Caco-2 (cell line): ENCODE measurements around the gene ZMYND15. TPM values are rescaled to one million over a fixed set of nuclear protein-coding genes. Genes with fewer than 3 reads are reported as not detected.

Experiments used
- BruUV-seq: library from RNA; stranded (reverse); fragments of 400-500 nt; replicated peaks from 2 replicates; lab custom pipeline; 2021; lab: Mats Ljungman, UMichigan
- CTCF ChIA-PET: fragments of 300-600 bp; sonication (Branson Sonifier 250); formaldehyde crosslinking; loops from one replicate; lab custom pipeline; 2022; ENCODE audit warnings: antibody characterized with exemption; lab: Charles Lee
- POLR2A ChIA-PET: fragments of 300-600 bp; sonication (Branson Sonifier 250); formaldehyde crosslinking; loops from one replicate; lab custom pipeline; 2022; ENCODE audit warnings: antibody characterized with exemption; lab: Charles Lee
- DNase-seq, 2 experiments: peaks; one replicate each; pipeline versions ENCODE4 v3.0.0 to v3.0.0-alpha.2; 2020 to 2022
- H3K27me3 ChIP-seq: replicated peaks from 2 replicates; pipeline ENCODE4 v1.6.0; 2011; ENCODE audit warnings: low read length; ENCODE audit not compliant: control insufficient read depth, insufficient read depth
- H3K36me3 ChIP-seq: 2 replicates; pipeline ENCODE4 v1.5.1; 2011; ENCODE audit warnings: low read length; ENCODE audit not compliant: control insufficient read depth, insufficient read depth
- H3K4me1 ChIP-seq: fragments of 250-450 bp; sonication (Bioruptor Pico); 2 replicates; pipeline ENCODE4 v1.5.1; 2020; ENCODE audit warnings: mild to moderate bottlenecking
- H3K4me3 ChIP-seq: 2 replicates; pipeline ENCODE4 v1.5.1; 2011; ENCODE audit warnings: low read depth, mild to moderate bottlenecking, control low read depth, low read length
- H3K9me3 ChIP-seq: fragments of 250-450 bp; sonication (Bioruptor Pico); 2 replicates; pipeline ENCODE4 v1.5.1; 2020; ENCODE audit warnings: mild to moderate bottlenecking, moderate library complexity
- H3K27ac Mint-ChIP-seq: one replicate; pipeline ENCODE4 v1.8.0; 2022; ENCODE audit warnings: mixed read lengths; ENCODE audit not compliant: unreplicated experiment
- H3K27me3 Mint-ChIP-seq: one replicate; pipeline ENCODE4 v1.8.0; 2022; ENCODE audit warnings: mixed read lengths; ENCODE audit not compliant: insufficient read depth, unreplicated experiment
- H3K36me3 Mint-ChIP-seq: one replicate; pipeline ENCODE4 v1.8.0; 2022; ENCODE audit warnings: mild to moderate bottlenecking, mixed read lengths; ENCODE audit not compliant: insufficient read depth, unreplicated experiment
- H3K4me1 Mint-ChIP-seq: one replicate; pipeline ENCODE4 v1.8.0; 2022; ENCODE audit warnings: low read depth, mixed read lengths; ENCODE audit not compliant: unreplicated experiment
- H3K4me3 Mint-ChIP-seq: one replicate; pipeline ENCODE4 v1.8.0; 2022; ENCODE audit warnings: mild to moderate bottlenecking, moderate library complexity, mixed read lengths; ENCODE audit not compliant: unreplicated experiment
- H3K9me3 Mint-ChIP-seq: one replicate; pipeline ENCODE4 v1.8.0; 2022; ENCODE audit warnings: mixed read lengths; ENCODE audit not compliant: unreplicated experiment
- intact Hi-C: fragments of 100-400 bp; cut with micrococcal nuclease; formaldehyde crosslinking; loops from one replicate; pipeline ENCODE4 v1.10.0; 2022; ENCODE audit not compliant: unreplicated experiment
- total RNA-seq: library from RNA; stranded (reverse); gene quantifications from 2 replicates; pipeline ENCODE4 v1.2.3, GENCODE V29; 2022
- TF ChIP-seq, protein P1 (sequence below), 2 experiments: fragments of 200-600 bp in 1 of 2; IDR thresholded peaks; 1 replicate in 1 of 2; 2 replicates in 1 of 2; pipeline versions ENCODE4 v1.5.1 to v1.8.0; 2011 to 2022; ENCODE audit warnings: antibody characterized with exemption in 1 of 2, control low read depth in 1 of 2, inconsistent platforms in 1 of 2, low read depth in 1 of 2, low read length in 1 of 2, mild to moderate bottlenecking in 1 of 2, moderate library complexity in 1 of 2; ENCODE audit not compliant: insufficient read depth in 1 of 2, severe bottlenecking in 1 of 2, unreplicated experiment in 1 of 2

The ZMYND15 gene
- total RNA-seq, 1 experiment from 2014 or later = 3.5 TPM

DNA sequence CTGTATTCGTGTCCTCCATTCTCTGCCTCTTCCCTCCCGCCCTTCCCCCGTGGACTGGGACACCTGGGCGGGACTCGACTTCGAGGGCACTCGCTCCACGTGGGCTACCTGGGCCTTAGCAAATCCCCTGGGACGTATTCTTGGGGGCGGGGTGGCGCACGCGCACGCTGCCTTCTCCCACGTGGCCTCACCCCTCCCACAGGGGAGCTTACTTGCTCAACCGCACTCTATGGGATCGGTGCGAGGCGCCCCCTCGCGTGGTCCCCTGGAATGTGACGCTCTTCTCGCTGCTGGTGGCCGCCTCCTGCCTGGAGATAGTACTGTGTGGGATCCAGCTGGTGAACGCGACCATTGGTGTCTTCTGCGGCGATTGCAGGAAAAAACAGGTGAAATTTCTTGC, 43.0 kb downstream of the ZMYND15 start:
- Histone ChIP-seq H3K36me3 (no peaks in the 10 kb centered on the region), H3K27me3 (no peaks in the 10 kb centered on the region), H3K4me1 (peaks cover 31% of the 10 kb centered on the region), H3K9me3 (no peaks in the 10 kb centered on the region), H3K4me3 (no peak overlapping the region)
- TF ChIP-seq, protein P1, sequence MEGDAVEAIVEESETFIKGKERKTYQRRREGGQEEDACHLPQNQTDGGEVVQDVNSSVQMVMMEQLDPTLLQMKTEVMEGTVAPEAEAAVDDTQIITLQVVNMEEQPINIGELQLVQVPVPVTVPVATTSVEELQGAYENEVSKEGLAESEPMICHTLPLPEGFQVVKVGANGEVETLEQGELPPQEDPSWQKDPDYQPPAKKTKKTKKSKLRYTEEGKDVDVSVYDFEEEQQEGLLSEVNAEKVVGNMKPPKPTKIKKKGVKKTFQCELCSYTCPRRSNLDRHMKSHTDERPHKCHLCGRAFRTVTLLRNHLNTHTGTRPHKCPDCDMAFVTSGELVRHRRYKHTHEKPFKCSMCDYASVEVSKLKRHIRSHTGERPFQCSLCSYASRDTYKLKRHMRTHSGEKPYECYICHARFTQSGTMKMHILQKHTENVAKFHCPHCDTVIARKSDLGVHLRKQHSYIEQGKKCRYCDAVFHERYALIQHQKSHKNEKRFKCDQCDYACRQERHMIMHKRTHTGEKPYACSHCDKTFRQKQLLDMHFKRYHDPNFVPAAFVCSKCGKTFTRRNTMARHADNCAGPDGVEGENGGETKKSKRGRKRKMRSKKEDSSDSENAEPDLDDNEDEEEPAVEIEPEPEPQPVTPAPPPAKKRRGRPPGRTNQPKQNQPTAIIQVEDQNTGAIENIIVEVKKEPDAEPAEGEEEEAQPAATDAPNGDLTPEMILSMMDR (IDR thresholded peaks at IDR 0.05; ENCODE audit: insufficient read depth in 1 of 2, low read depth in 1 of 2, low read length in 1 of 2, severe bottlenecking in 1 of 2, unreplicated experiment in 1 of 2) = no peak
- H3K36me3 Mint-ChIP-seq = peaks cover 5% of the 10 kb centered on the region
- intact Hi-C loops = no loop called here
- H3K4me3 Mint-ChIP-seq = no peak overlapping the region
- H3K27me3 Mint-ChIP-seq = no peaks in the 10 kb centered on the region
- H3K4me1 Mint-ChIP-seq = peaks cover 6% of the 10 kb centered on the region
- ChIA-PET POLR2A (no interaction called here), CTCF (interaction anchor here (0.9 kb wide), 1 partner anchor 73 kb away, joined by 3 read pairs; the partner anchor contains the start of gene ARRB2)
- no peaks in the 10 kb centered on the region for H3K9me3 Mint-ChIP-seq
- H3K27ac Mint-ChIP-seq = no peak overlapping the region
- BruUV-seq = no TSS peak
- DNase-seq = no peak

- H3K9me3 ChIP-seq = no peaks in the 10 kb centered on the region
- Mint-ChIP-seq H3K36me3 (peaks cover 16% of the 10 kb centered on the region), H3K9me3 (no peaks in the 10 kb centered on the region), H3K4me3 (no peak overlapping the region), H3K27me3 (no peaks in the 10 kb centered on the region), H3K4me1 (peaks cover under 1% of the 10 kb centered on the region), H3K27ac (no peak overlapping the region)
- H3K4me3 ChIP-seq = no peak overlapping the region
- intact Hi-C loops = no loop called here
- DNase-seq = no peak
- no peaks in the 10 kb centered on the region for H3K27me3 ChIP-seq
- CTCF ChIA-PET = no interaction called here
- POLR2A ChIA-PET = interaction anchor here (0.5 kb wide), 1 partner anchor 54 kb away, joined by 7 read pairs; no protein-coding TSS in a partner anchor
- no TSS peak for BruUV-seq
- no peaks in the 10 kb centered on the region for H3K36me3 ChIP-seq
- TF ChIP-seq, protein P1 (IDR thresholded peaks at IDR 0.05; ENCODE audit: insufficient read depth in 1 of 2, low read depth in 1 of 2, low read length in 1 of 2, severe bottlenecking in 1 of 2, unreplicated experiment in 1 of 2) = no peak
- peaks cover 12% of the 10 kb centered on the region for H3K4me1 ChIP-seq
Measured at GRCh38 chr17:4785311-4786105, 45.9 kb downstream of the ZMYND15 start.

GRCh38 chr17:4786106-4786511, 46.5 kb downstream of the ZMYND15 start, which contains the start of gene VMO1:
Gene VMO1 (minus strand): TSS chr17:4786364. CDS start chr17:4786352, 12 bp downstream.
- H3K36me3 ChIP-seq = no peaks in the 10 kb centered on the region
- CTCF ChIA-PET = interaction anchor here (0.6 kb wide), 1 partner anchor 14 kb away, joined by 7 read pairs; no protein-coding TSS in a partner anchor
- no TSS peak for BruUV-seq
- DNase-seq = no peak
- TF ChIP-seq, protein P1 (IDR thresholded peaks at IDR 0.05; ENCODE audit: insufficient read depth in 1 of 2, low read depth in 1 of 2, low read length in 1 of 2, severe bottlenecking in 1 of 2, unreplicated experiment in 1 of 2) = no peak
- H3K27me3 Mint-ChIP-seq = no peaks in the 10 kb centered on the region
- H3K27me3 ChIP-seq = no peaks in the 10 kb centered on the region
- H3K4me1 ChIP-seq = peaks cover 10% of the 10 kb centered on the region
- H3K4me3 Mint-ChIP-seq = no peak within 1 kb of the TSS
- no peak within 1 kb of the TSS for H3K4me3 ChIP-seq
- peak within 1 kb of the TSS; percentile 86 for H3K27ac Mint-ChIP-seq
- POLR2A ChIA-PET = interaction anchor here (0.6 kb wide), 1 partner anchor 48 kb away, joined by 3 read pairs; no protein-coding TSS in a partner anchor
- H3K9me3 Mint-ChIP-seq = no peaks in the 10 kb centered on the region
- no peaks in the 10 kb centered on the region for H3K9me3 ChIP-seq
- peaks cover 15% of the 10 kb centered on the region for H3K36me3 Mint-ChIP-seq
- peaks cover 6% of the 10 kb centered on the region for H3K4me1 Mint-ChIP-seq
- intact Hi-C loops = no loop called here
